Left lung (tissue), 10 donors: ENCODE measurements around the gene ADAP1. TPM values are rescaled to one million over a fixed set of nuclear protein-coding genes. Genes with fewer than 3 reads are reported as not detected.
A peak's percentile ranks its signal among the peaks of the same experiment; 100 is the strongest.

Experiments used
- ATAC-seq: fragments of 200-7000 bp; cut with Tn5 transposase; one replicate; pipeline ENCODE4 v1.9.1; 2020; ENCODE audit warnings: moderate library complexity
- DNase-seq, 4 donors: peaks; one replicate each; pipeline ENCODE4 v3.0.0-alpha.2; 2013 to 2020
- H3K27ac ChIP-seq, 2 donors: fragments of 200-600 bp; sonication (generic) in 1 of 2; one replicate each; pipeline versions ENCODE4 v1.5.0 to v1.8.0; 2020 to 2021
- H3K27me3 ChIP-seq, 2 donors: fragments of 200-600 bp; sonication (generic) in 1 of 2; one replicate each; pipeline versions ENCODE4 v1.5.0 to v1.8.0; 2020 to 2021
- H3K36me3 ChIP-seq, 2 donors: fragments of 200-600 bp; sonication (generic) in 1 of 2; one replicate each; pipeline versions ENCODE4 v1.5.0 to v1.8.0; 2020 to 2021
- H3K4me1 ChIP-seq, 2 donors: fragments of 200-600 bp; one replicate each; pipeline ENCODE4 v1.8.0; 2021
- H3K4me3 ChIP-seq, 2 donors: fragments of 200-600 bp; sonication (generic) in 1 of 2; one replicate each; pipeline versions ENCODE4 v1.5.0 to v1.8.0; 2020 to 2021; ENCODE audit warnings: mild to moderate bottlenecking in 1 of 2
- H3K9me3 ChIP-seq, 2 donors: fragments of 200-600 bp; sonication (generic) in 1 of 2; one replicate each; pipeline versions ENCODE4 v1.5.0 to v1.8.0; 2020 to 2021
- intact Hi-C, 2 donors: fragments of 100-400 bp; cut with DNase I; formaldehyde crosslinking; loops; one replicate each; pipeline versions ENCODE4 v1.11.2 to v1.14.2; 2022
- polyA plus RNA-seq, 6 donors: library from polyadenylated mRNA; unstranded; fragments of 120-200 nt; gene quantifications; one replicate each; pipeline ENCODE4 v1.2.1, GENCODE V29; 2013; ENCODE audit not compliant: insufficient read length in 6 of 6
- total RNA-seq, 2 donors: library from RNA; stranded (reverse); fragmentation: NEBNext Ultra II Directional; extraction: Animal tissue kit (Norgen Biotek cat#: 25700); gene quantifications; one replicate each; pipeline ENCODE4 v1.2.1, GENCODE V29; 2021
- TF ChIP-seq, protein P1 (sequence below), 2 donors: fragments of 200-600 bp; sonication (generic) in 1 of 2; IDR thresholded peaks; one replicate each; pipeline versions ENCODE4 v1.5.0 to v1.8.0; 2021; ENCODE audit warnings: antibody characterized with exemption in 2 of 2
- donor health status: DM: no; HTN: yes; CAD: no.
- donor health status: DM: no; HTN: no; CAD: no.

The ADAP1 gene
- total and polyA plus RNA-seq, 8 donors, result 5.1 to 35.1 (median 8.5) TPM

- H3K27ac ChIP-seq, result no peak overlapping the region
- H3K36me3 ChIP-seq, result peaks cover 0 to 70% of the 10 kb centered on the region in 2 donors
- no peak for ATAC-seq
Observed at GRCh38 chr7:898855-899681, 55.4 kb downstream of the ADAP1 start.

DNA sequence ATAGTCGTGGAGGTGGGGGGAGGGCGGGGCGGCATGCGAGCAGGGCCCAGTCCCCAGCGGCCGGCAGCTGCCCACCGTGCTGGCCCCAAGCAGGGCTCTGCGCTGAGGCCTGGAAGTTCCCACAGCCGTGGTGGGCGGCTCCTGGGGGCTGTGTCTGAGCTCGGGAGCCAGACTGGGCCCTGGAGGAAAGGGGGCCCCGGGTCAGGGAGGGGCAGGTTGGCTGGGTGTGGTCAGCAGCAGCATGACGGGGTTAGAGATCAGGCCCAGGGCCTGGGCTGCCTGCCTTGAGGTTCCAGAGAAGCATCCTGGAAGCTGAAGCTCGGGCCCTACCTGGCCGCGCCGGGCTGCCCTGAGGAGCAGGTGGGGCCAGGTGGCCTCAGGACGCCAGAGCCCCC lies 56.0 kb downstream of the ADAP1 start:
- DNase-seq (peak in 1 of 4 donors; percentile 79), ATAC-seq (no peak)
- Histone ChIP-seq H3K27ac (no peak overlapping the region), H3K9me3 (no peaks in the 10 kb centered on the region), H3K27me3 (peaks cover 0 to 1% of the 10 kb centered on the region in 2 donors), H3K4me3 (no peak overlapping the region), H3K36me3 (peaks cover 0 to 72% of the 10 kb centered on the region in 2 donors), H3K4me1 (peaks cover 0 to 19% of the 10 kb centered on the region in 2 donors)
- intact Hi-C loops, result no loop called here
- TF ChIP-seq, protein P1, sequence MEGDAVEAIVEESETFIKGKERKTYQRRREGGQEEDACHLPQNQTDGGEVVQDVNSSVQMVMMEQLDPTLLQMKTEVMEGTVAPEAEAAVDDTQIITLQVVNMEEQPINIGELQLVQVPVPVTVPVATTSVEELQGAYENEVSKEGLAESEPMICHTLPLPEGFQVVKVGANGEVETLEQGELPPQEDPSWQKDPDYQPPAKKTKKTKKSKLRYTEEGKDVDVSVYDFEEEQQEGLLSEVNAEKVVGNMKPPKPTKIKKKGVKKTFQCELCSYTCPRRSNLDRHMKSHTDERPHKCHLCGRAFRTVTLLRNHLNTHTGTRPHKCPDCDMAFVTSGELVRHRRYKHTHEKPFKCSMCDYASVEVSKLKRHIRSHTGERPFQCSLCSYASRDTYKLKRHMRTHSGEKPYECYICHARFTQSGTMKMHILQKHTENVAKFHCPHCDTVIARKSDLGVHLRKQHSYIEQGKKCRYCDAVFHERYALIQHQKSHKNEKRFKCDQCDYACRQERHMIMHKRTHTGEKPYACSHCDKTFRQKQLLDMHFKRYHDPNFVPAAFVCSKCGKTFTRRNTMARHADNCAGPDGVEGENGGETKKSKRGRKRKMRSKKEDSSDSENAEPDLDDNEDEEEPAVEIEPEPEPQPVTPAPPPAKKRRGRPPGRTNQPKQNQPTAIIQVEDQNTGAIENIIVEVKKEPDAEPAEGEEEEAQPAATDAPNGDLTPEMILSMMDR (IDR thresholded peaks at IDR 0.05), result no peak

More at GRCh38 chr7:898855-899681, 55.4 kb downstream of the ADAP1 start:
- H3K27me3 ChIP-seq, result peaks cover 0 to 7% of the 10 kb centered on the region in 2 donors
- peaks cover 0 to 19% of the 10 kb centered on the region in 2 donors for H3K4me1 ChIP-seq
- peak in 1 of 4 donors; percentile 62 for DNase-seq
- TF ChIP-seq, protein P1 (IDR thresholded peaks at IDR 0.05), result no peak
- intact Hi-C loops, result no loop called here
- H3K9me3 ChIP-seq, result no peaks in the 10 kb centered on the region
- no peak overlapping the region for H3K4me3 ChIP-seq

GRCh38 chr7:897771-898376 lies 56.6 kb downstream of the ADAP1 start:
- Histone ChIP-seq H3K4me1 (peaks cover 0 to 19% of the 10 kb centered on the region in 2 donors), H3K36me3 (peaks cover 0 to 72% of the 10 kb centered on the region in 2 donors), H3K4me3 (no peak overlapping the region), H3K9me3 (no peaks in the 10 kb centered on the region), H3K27ac (no peak overlapping the region), H3K27me3 (no peaks in the 10 kb centered on the region)
- TF ChIP-seq, protein P1 (IDR thresholded peaks at IDR 0.05), result no peak
- ATAC-seq, result no peak
- intact Hi-C loops, result no loop called here
- peak in 2 of 4 donors; percentile 62 to 77 for DNase-seq

- H3K27me3 ChIP-seq, result no peaks in the 10 kb centered on the region
- TF ChIP-seq, protein P1 (IDR thresholded peaks at IDR 0.05), result no peak
- H3K27ac ChIP-seq, result no peak overlapping the region
- peaks cover 0 to 72% of the 10 kb centered on the region in 2 donors for H3K36me3 ChIP-seq
- intact Hi-C loops, result no loop called here
- DNase-seq, result peak in 1 of 4 donors; percentile 61
- H3K4me1 ChIP-seq, result peaks cover 0 to 19% of the 10 kb centered on the region in 2 donors
- H3K4me3 ChIP-seq, result no peak overlapping the region
- no peaks in the 10 kb centered on the region for H3K9me3 ChIP-seq
- ATAC-seq, result no peak
Observed at GRCh38 chr7:897086-897485, 57.4 kb downstream of the ADAP1 start.
